Urothelium cell line (cell line): ENCODE measurements around the gene SMIM11.
A peak's percentile ranks its signal among the peaks of the same experiment; 100 is the strongest.
"Not testable (repeated sequence)": the region's sequence is repeated elsewhere in the genome, so short reads cannot be mapped to it uniquely, and the experiment has no call there.

Experiments used
- DNase-seq: peaks from one replicate; pipeline ENCODE4 v3.0.0; 2011; ENCODE audit warnings: low spot score, mixed read lengths
- FAIRE-seq: peaks from 2 replicates; lab custom pipeline; 2011; peaks lifted over from hg19 to GRCh38; lab: Jason Lieb, UNC

Gene SMIM11

GRCh38 chr21:34353182-34353581, 22.1 kb upstream of the SMIM11 start:
- DNase-seq (no peak), FAIRE-seq (no peak)

- DNase-seq (no peak), FAIRE-seq (no peak)
Observed at GRCh38 chr21:34354836-34355235, 20.5 kb upstream of the SMIM11 start.

- FAIRE-seq = no peak
- DNase-seq = no peak
Observed at GRCh38 chr21:34355570-34355969, 19.7 kb upstream of the SMIM11 start.

GRCh38 chr21:34357889-34358288, 17.4 kb upstream of the SMIM11 start:
- no peak for FAIRE-seq
- DNase-seq = no peak

- no peak for DNase-seq
- no peak for FAIRE-seq
Observed at GRCh38 chr21:34358866-34359265, 16.4 kb upstream of the SMIM11 start.

GRCh38 chr21:34360488-34361241, 14.6 kb upstream of the SMIM11 start:
- no peak for FAIRE-seq
- no peak for DNase-seq

GRCh38 chr21:34362136-34362444, 13.2 kb upstream of the SMIM11 start:
- FAIRE-seq (no peak), DNase-seq (no peak)

GRCh38 chr21:34362670-34363069, 12.6 kb upstream of the SMIM11 start:
- no peak for DNase-seq
- no peak for FAIRE-seq

GRCh38 chr21:34363733-34364132, 11.6 kb upstream of the SMIM11 start, which contains the start of gene KCNE2:
Gene KCNE2, plus strand, starts transcription at chr21:34364006. Its CDS starts 6,473 bp downstream, at chr21:34370479.
- FAIRE-seq = no peak

GRCh38 chr21:34364921-34365320, 10.4 kb upstream of the SMIM11 start:
- no peak for FAIRE-seq

More at GRCh38 chr21:34363733-34364132, 11.6 kb upstream of the SMIM11 start, which contains the start of gene KCNE2:
- no peak for DNase-seq

GRCh38 chr21:34365809-34366208, 9.5 kb upstream of the SMIM11 start:
- FAIRE-seq = no peak
- DNase-seq = no peak

More at GRCh38 chr21:34364921-34365320, 10.4 kb upstream of the SMIM11 start:
- DNase-seq = no peak

- DNase-seq (peak; percentile 30), FAIRE-seq (no peak)
Observed at GRCh38 chr21:34367320-34367935, 7.9 kb upstream of the SMIM11 start.

- no peak for DNase-seq
- FAIRE-seq = no peak
Observed at GRCh38 chr21:34369741-34370140, 5.6 kb upstream of the SMIM11 start.

GRCh38 chr21:34372321-34372720, 3.0 kb upstream of the SMIM11 start:
- no peak for DNase-seq
- FAIRE-seq = no peak

GRCh38 chr21:34374462-34374861, 845 bp upstream of the SMIM11 start:
- FAIRE-seq, DNase-seq: not testable (repeated sequence)

GRCh38 chr21:34375619-34375972, 289 bp downstream of the SMIM11 start:
- FAIRE-seq, DNase-seq: not testable (repeated sequence)

GRCh38 chr21:34383138-34383537, 7.8 kb downstream of the SMIM11 start:
- not testable (repeated sequence) for DNase-seq, FAIRE-seq

GRCh38 chr21:34383724-34384415, 8.6 kb downstream of the SMIM11 start:
- not testable (repeated sequence) for FAIRE-seq

GRCh38 chr21:34400522-34400921, 25.2 kb downstream of the SMIM11 start:
- FAIRE-seq = not testable (repeated sequence)

More at GRCh38 chr21:34383724-34384415, 8.6 kb downstream of the SMIM11 start:
- DNase-seq = not testable (repeated sequence)

GRCh38 chr21:34404742-34405141, 29.4 kb downstream of the SMIM11 start:
- FAIRE-seq, DNase-seq: not testable (repeated sequence)

More at GRCh38 chr21:34400522-34400921, 25.2 kb downstream of the SMIM11 start:
- not testable (repeated sequence) for DNase-seq

- not testable (repeated sequence) for DNase-seq, FAIRE-seq
Observed at GRCh38 chr21:34405686-34406085, 30.4 kb downstream of the SMIM11 start.
